HCT116 (cell line): ENCODE data around the gene TENM4. TPM values are rescaled to one million over a fixed set of nuclear protein-coding genes. Genes with fewer than 3 reads are reported as not detected.

Experiments used
- ATAC-seq: fragments of 200-7000 bp; cut with Tn5 transposase; 2 replicates; pipeline ENCODE4 v1.9.1; 2020; ENCODE audit warnings: mild to moderate bottlenecking, moderate library complexity
- BruUV-seq: library from RNA; stranded (reverse); fragments of 400-500 nt; replicated peaks from 2 replicates; lab custom pipeline; 2021; lab: Mats Ljungman, UMichigan
- CTCF ChIA-PET: fragments of 300-600 bp; sonication (Branson Sonifier 250); formaldehyde crosslinking; loops from one replicate; lab custom pipeline; 2021; ENCODE audit warnings: antibody characterized with exemption; lab: Charles Lee
- POLR2A ChIA-PET: fragments of 300-600, 350-600 bp; sonication (Branson Sonifier 250); formaldehyde crosslinking; loops from one replicate; lab custom pipeline; 2021; ENCODE audit warnings: antibody characterized with exemption; lab: Charles Lee
- RAD21 ChIA-PET, 2 experiments: fragments of 300-600 bp; sonication (Branson Sonifier 250); formaldehyde crosslinking; loops; one replicate each; lab custom pipeline; 2023; ENCODE audit warnings: low total read pairs in 2 of 2; ENCODE audit not compliant: uncharacterized antibody in 2 of 2, unreplicated experiment in 2 of 2, low non-redundant PET in 1 of 2; lab: Charles Lee
- DNase-seq: peaks from one replicate; pipeline ENCODE4 v3.0.0-alpha.2; 2010; ENCODE audit warnings: low read depth, low spot score
- H2AFZ ChIP-seq: fragments of 200-600 bp; shearing (Covaris generic), sonication (generic); 2 replicates; pipeline ENCODE4 v1.6.1; 2017; ENCODE audit warnings: low read depth, mixed run types, mixed read lengths, antibody characterized with exemption, low read length; ENCODE audit not compliant: poor library complexity, severe bottlenecking
- H3K27ac ChIP-seq: 2 replicates; pipeline ENCODE4 v1.5.1; 2012; ENCODE audit warnings: low read depth, low read length
- H3K27me3 ChIP-seq: fragments of 200-600 bp; sonication (generic); 2 replicates; pipeline ENCODE4 v1.6.1; 2016; ENCODE audit warnings: mixed run types, low read length, mixed read lengths; ENCODE audit not compliant: insufficient read depth
- H3K36me3 ChIP-seq, 2 experiments: fragments of 200-500 bp in 1 of 2; fragments of 200-600 bp in 1 of 2; sonication (Bioruptor generic) in 1 of 2; sonication (generic) in 1 of 2; 2 replicates each; pipeline versions ENCODE4 v1.5.1 to v1.6.1; 2014 to 2016; ENCODE audit warnings: low read length in 2 of 2, inconsistent platforms in 1 of 2, mixed read lengths in 1 of 2, mixed run types in 1 of 2; ENCODE audit not compliant: insufficient read depth in 2 of 2, control insufficient read depth in 1 of 2
- H3K4me1 ChIP-seq, 2 experiments: fragments of 200-600 bp in 1 of 2; sonication (generic) in 1 of 2; 2 replicates each; pipeline versions ENCODE4 v1.5.1 to v1.6.1; 2012 to 2017; ENCODE audit warnings: low read length in 2 of 2, inconsistent platforms in 1 of 2, mild to moderate bottlenecking in 1 of 2, mixed read lengths in 1 of 2, mixed run types in 1 of 2, moderate library complexity in 1 of 2; ENCODE audit not compliant: insufficient read depth in 2 of 2, control insufficient read depth in 1 of 2
- H3K4me2 ChIP-seq: fragments of 200-600 bp; sonication (generic); 2 replicates; pipeline ENCODE4 v1.6.1; 2017; ENCODE audit warnings: mixed run types, low read length, mixed read lengths
- H3K4me3 ChIP-seq, 2 experiments: fragments of 200-600 bp in 1 of 2; sonication (generic) in 1 of 2; replicated peaks in 1 of 2; 2 replicates each; pipeline ENCODE4 v1.5.1; 2011 to 2016; ENCODE audit warnings: low read length in 2 of 2, control low read depth in 1 of 2, low read depth in 1 of 2, mild to moderate bottlenecking in 1 of 2, mixed read lengths in 1 of 2, mixed run types in 1 of 2
- H3K79me2 ChIP-seq: fragments of 200-600 bp; sonication (generic); 2 replicates; pipeline ENCODE4 v1.6.1; 2017; ENCODE audit warnings: mild to moderate bottlenecking, mixed run types, low read length, moderate library complexity, mixed read lengths; ENCODE audit not compliant: insufficient read depth
- H3K9ac ChIP-seq: fragments of 200-600 bp; sonication (generic); 2 replicates; pipeline ENCODE4 v1.6.1; 2016; ENCODE audit warnings: low read length, mixed read lengths
- H3K9me2 ChIP-seq: fragments of 200-600 bp; sonication (generic), shearing (Covaris generic); 2 replicates; pipeline ENCODE4 v1.6.1; 2017; ENCODE audit warnings: mixed run types, mild to moderate bottlenecking, moderate library complexity; ENCODE audit not compliant: insufficient read depth
- H3K9me3 ChIP-seq, 2 experiments: fragments of 200-500 bp in 1 of 2; fragments of 200-600 bp in 1 of 2; sonication (Bioruptor generic) in 1 of 2; sonication (generic) in 1 of 2; 2 replicates each; pipeline ENCODE4 v1.6.1; 2014 to 2017; ENCODE audit warnings: low read length in 2 of 2, mixed read lengths in 2 of 2, inconsistent platforms in 1 of 2, low read depth in 1 of 2, mild to moderate bottlenecking in 1 of 2, mixed run types in 1 of 2, moderate library complexity in 1 of 2; ENCODE audit not compliant: control insufficient read depth in 1 of 2, insufficient read depth in 1 of 2
- H4K20me1 ChIP-seq: fragments of 200-600 bp; sonication (generic), shearing (Covaris generic); 2 replicates; pipeline ENCODE4 v1.6.1; 2017; ENCODE audit warnings: mixed run types, mild to moderate bottlenecking, moderate library complexity; ENCODE audit not compliant: insufficient read depth
- ATF3 ChIP-seq: IDR thresholded peaks from 2 replicates; pipeline ENCODE4 v1.6.1; 2012
- CEBPB ChIP-seq: IDR thresholded peaks from 2 replicates; pipeline ENCODE4 v1.6.1; 2012; ENCODE audit warnings: low read depth
- CTCF ChIP-seq, 3 experiments: fragments of 200-600 bp in 1 of 3; sonication (generic) in 1 of 3; IDR thresholded peaks in 2 of 3; conservative IDR thresholded peaks in 1 of 3; 2 replicates each; pipeline ENCODE4 v1.5.1; 2012 to 2017; ENCODE audit warnings: low read depth in 2 of 3, low read length in 2 of 3, antibody characterized with exemption in 1 of 3, borderline replicate concordance in 1 of 3, control low read depth in 1 of 3, mild to moderate bottlenecking in 1 of 3, mixed read lengths in 1 of 3, mixed run types in 1 of 3, moderate library complexity in 1 of 3; ENCODE audit not compliant: insufficient read depth in 1 of 3
- ELF1 ChIP-seq: IDR thresholded peaks from 2 replicates; pipeline ENCODE4 v1.6.1; 2012; ENCODE audit warnings: low read depth, borderline replicate concordance
- EZH2phosphoT487 ChIP-seq: fragments of 200-600 bp; IDR thresholded peaks from 2 replicates; pipeline ENCODE4 v1.6.1; 2018; ENCODE audit warnings: antibody characterized with exemption, borderline replicate concordance
- JUND ChIP-seq: IDR thresholded peaks from 2 replicates; pipeline ENCODE4 v1.6.1; 2012
- SP1 ChIP-seq: IDR thresholded peaks from 2 replicates; pipeline ENCODE4 v1.6.1; 2012; ENCODE audit warnings: low read depth
- SRF ChIP-seq: IDR thresholded peaks from 2 replicates; pipeline ENCODE4 v1.6.1; 2012; ENCODE audit warnings: low read depth
- ZBTB33 ChIP-seq: IDR thresholded peaks from 2 replicates; pipeline ENCODE4 v1.6.1; 2011; ENCODE audit warnings: mild to moderate bottlenecking, low read length, moderate library complexity; ENCODE audit not compliant: insufficient replicate concordance; ENCODE audit errors: extremely low read depth
- intact Hi-C: fragments of 100-400 bp; cut with micrococcal nuclease; formaldehyde crosslinking; loops from 2 replicates; pipeline ENCODE4 v1.10.0; 2022
- total RNA-seq: library from RNA; stranded (reverse); gene quantifications from one replicate; pipeline ENCODE4 v1.2.1, GENCODE V29; 2021; ENCODE audit not compliant: unreplicated experiment
- TF ChIP-seq, protein P1 (sequence below): IDR thresholded peaks from 2 replicates; pipeline ENCODE4 v1.6.1; 2012
- TF ChIP-seq, protein P2 (sequence below): IDR thresholded peaks from 2 replicates; pipeline ENCODE4 v1.6.1; 2012; ENCODE audit warnings: low read depth

Gene TENM4
- total RNA-seq, 1 experiment from 2014 or later: 0.05 TPM

DNA sequence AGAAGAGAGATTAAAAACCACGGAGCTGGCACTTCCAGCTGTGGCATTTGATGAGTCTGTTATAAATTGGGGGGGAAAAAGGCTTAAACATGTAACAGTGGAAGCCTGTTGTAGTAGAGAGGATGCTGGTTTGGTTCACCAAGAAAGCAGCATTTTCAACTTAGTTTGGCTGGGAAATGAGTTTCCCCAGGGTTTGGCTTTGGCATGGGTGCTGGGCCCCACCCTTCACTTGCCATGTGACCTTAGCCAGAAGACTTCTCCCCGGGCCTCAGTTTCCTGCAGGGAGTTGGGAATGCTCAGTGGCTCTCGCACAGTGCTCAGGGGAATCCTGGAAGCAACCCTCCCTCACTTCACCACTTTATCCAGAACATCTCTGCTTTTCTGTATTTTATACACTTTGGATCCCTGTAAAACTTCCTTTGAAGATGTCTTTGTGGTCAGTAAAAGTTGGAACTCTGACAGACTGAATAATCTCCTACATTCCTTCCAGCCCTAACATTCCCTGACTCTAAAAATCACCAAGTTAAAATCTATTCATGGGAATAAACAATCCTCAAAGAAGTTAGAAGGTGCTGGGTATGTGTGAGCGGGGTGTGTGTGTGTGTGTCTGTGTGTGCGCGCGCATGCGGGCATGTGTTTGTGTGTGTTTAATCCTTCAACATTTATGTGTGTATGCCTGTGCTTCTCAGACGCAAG is 166.0 kb downstream of the TENM4 start:
- Histone ChIP-seq H3K9me2 (no peaks in the 10 kb centered on the region), H3K9ac (no peak overlapping the region), H3K4me1 (no peaks in the 10 kb centered on the region), H3K9me3 (no peaks in the 10 kb centered on the region), H3K27ac (no peak overlapping the region), H3K4me2 (no peak overlapping the region), H3K27me3 (0 out of 2 replicates have a peak, but pooled peaks cover 11% of the 10 kb centered on the region), H3K4me3 (no peak overlapping the region), H3K36me3 (no peaks in the 10 kb centered on the region), H3K79me2 (no peaks in the 10 kb centered on the region), H2AFZ (no peak overlapping the region), H4K20me1 (no peaks in the 10 kb centered on the region)
- intact Hi-C loops: no loop called here
- no TSS peak for BruUV-seq
- DNase-seq: no peak
- POLR2A ChIA-PET: no interaction called here
- RAD21 ChIA-PET: no interaction called here
- TF ChIP-seq, protein P1, sequence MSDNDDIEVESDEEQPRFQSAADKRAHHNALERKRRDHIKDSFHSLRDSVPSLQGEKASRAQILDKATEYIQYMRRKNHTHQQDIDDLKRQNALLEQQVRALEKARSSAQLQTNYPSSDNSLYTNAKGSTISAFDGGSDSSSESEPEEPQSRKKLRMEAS: no peak
- TF ChIP-seq SP1: no peak
- no peak for TF ChIP-seq EZH2phosphoT487
- TF ChIP-seq ATF3: no peak
- TF ChIP-seq, protein P2, sequence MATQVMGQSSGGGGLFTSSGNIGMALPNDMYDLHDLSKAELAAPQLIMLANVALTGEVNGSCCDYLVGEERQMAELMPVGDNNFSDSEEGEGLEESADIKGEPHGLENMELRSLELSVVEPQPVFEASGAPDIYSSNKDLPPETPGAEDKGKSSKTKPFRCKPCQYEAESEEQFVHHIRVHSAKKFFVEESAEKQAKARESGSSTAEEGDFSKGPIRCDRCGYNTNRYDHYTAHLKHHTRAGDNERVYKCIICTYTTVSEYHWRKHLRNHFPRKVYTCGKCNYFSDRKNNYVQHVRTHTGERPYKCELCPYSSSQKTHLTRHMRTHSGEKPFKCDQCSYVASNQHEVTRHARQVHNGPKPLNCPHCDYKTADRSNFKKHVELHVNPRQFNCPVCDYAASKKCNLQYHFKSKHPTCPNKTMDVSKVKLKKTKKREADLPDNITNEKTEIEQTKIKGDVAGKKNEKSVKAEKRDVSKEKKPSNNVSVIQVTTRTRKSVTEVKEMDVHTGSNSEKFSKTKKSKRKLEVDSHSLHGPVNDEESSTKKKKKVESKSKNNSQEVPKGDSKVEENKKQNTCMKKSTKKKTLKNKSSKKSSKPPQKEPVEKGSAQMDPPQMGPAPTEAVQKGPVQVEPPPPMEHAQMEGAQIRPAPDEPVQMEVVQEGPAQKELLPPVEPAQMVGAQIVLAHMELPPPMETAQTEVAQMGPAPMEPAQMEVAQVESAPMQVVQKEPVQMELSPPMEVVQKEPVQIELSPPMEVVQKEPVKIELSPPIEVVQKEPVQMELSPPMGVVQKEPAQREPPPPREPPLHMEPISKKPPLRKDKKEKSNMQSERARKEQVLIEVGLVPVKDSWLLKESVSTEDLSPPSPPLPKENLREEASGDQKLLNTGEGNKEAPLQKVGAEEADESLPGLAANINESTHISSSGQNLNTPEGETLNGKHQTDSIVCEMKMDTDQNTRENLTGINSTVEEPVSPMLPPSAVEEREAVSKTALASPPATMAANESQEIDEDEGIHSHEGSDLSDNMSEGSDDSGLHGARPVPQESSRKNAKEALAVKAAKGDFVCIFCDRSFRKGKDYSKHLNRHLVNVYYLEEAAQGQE: no peak
- TF ChIP-seq ELF1: no peak
- TF ChIP-seq SRF: no peak
- TF ChIP-seq JUND: no peak
- TF ChIP-seq CTCF (IDR thresholded peaks at IDR 0.05 in 2 of 3, conservative IDR thresholded peaks at IDR 0.05 in 1 of 3; ENCODE audit: borderline replicate concordance in 1 of 3, insufficient read depth in 1 of 3, low read depth in 2 of 3, low read length in 2 of 3): no peak
- no peak for TF ChIP-seq CEBPB
- TF ChIP-seq ZBTB33: no peak
- no peak for ATAC-seq
- CTCF ChIA-PET: no interaction called here
